ENCODE data around the gene HMCN2. TPM values are rescaled to one million over a fixed set of nuclear protein-coding genes. Genes with fewer than 3 reads are reported as not detected.
"Not testable (repeated sequence)": the region's sequence is repeated elsewhere in the genome, so short reads cannot be mapped to it uniquely, and the experiment has no call there.

Gene HMCN2
- total RNA-seq, 1 experiment from 2014 or later = under 0.01 TPM

- no peak for DNase-seq (ENCODE audit: low spot score)
Observed at GRCh38 chr9:130264414-130265350, 878 bp upstream of the HMCN2 start.

GRCh38 chr9:130266236-130267098 is 907 bp downstream of the HMCN2 start:
- DNase-seq (ENCODE audit: low spot score) = no peak

GRCh38 chr9:130267930-130268329 is 2.4 kb downstream of the HMCN2 start:
- DNase-seq (ENCODE audit: low spot score) = no peak

- DNase-seq (ENCODE audit: low spot score) = no peak
Observed at GRCh38 chr9:130268521-130269211, 3.1 kb downstream of the HMCN2 start.

GRCh38 chr9:130271473-130271872 is 5.9 kb downstream of the HMCN2 start:
- no peak for DNase-seq (ENCODE audit: low spot score)

- DNase-seq (ENCODE audit: low spot score) = no peak
Observed at GRCh38 chr9:130275156-130275555, 9.6 kb downstream of the HMCN2 start.

GRCh38 chr9:130276121-130276520 is 10.6 kb downstream of the HMCN2 start:
- DNase-seq (ENCODE audit: low spot score) = no peak

- no peak for DNase-seq (ENCODE audit: low spot score)
Observed at GRCh38 chr9:130276955-130277354, 11.4 kb downstream of the HMCN2 start.

- DNase-seq (ENCODE audit: low spot score) = not testable (repeated sequence)
Observed at GRCh38 chr9:130277525-130277924, 12.0 kb downstream of the HMCN2 start.

GRCh38 chr9:130283539-130284248 is 18.1 kb downstream of the HMCN2 start:
- DNase-seq (ENCODE audit: low spot score) = no peak

- no peak for DNase-seq (ENCODE audit: low spot score)
Observed at GRCh38 chr9:130284249-130284625, 18.7 kb downstream of the HMCN2 start.

- no peak for DNase-seq (ENCODE audit: low spot score)
Observed at GRCh38 chr9:130284690-130285089, 19.1 kb downstream of the HMCN2 start.

- DNase-seq (ENCODE audit: low spot score) = no peak
Observed at GRCh38 chr9:130285271-130285670, 19.7 kb downstream of the HMCN2 start.

- DNase-seq (ENCODE audit: low spot score) = no peak
Observed at GRCh38 chr9:130286072-130286770, 20.7 kb downstream of the HMCN2 start.

GRCh38 chr9:130286781-130287428 is 21.3 kb downstream of the HMCN2 start:
- DNase-seq (ENCODE audit: low spot score) = no peak

- no peak for DNase-seq (ENCODE audit: low spot score)
Observed at GRCh38 chr9:130287736-130288135, 22.2 kb downstream of the HMCN2 start.

GRCh38 chr9:130288393-130288792 is 22.8 kb downstream of the HMCN2 start:
- no peak for DNase-seq (ENCODE audit: low spot score)

- no peak for DNase-seq (ENCODE audit: low spot score)
Observed at GRCh38 chr9:130288926-130289690, 23.5 kb downstream of the HMCN2 start.

GRCh38 chr9:130289711-130290241 is 24.2 kb downstream of the HMCN2 start:
- no peak for DNase-seq (ENCODE audit: low spot score)

All from HT-29 (cell line).